Neuron (in vitro differentiated cells): Measurements from ENCODE around the gene SLC24A4.

ENCODE experiments used
- H2AFZ ChIP-seq: one replicate; pipeline ENCODE4 v1.6.1; 2013; ENCODE audit warnings: low read depth, mild to moderate bottlenecking, inconsistent platforms, low read length, moderate library complexity
- H3K27me3 ChIP-seq: one replicate; pipeline ENCODE4 v1.6.1; 2013; ENCODE audit warnings: low read length; ENCODE audit not compliant: insufficient read depth
- H3K36me3 ChIP-seq: one replicate; pipeline ENCODE4 v1.6.1; 2013; ENCODE audit warnings: low read length; ENCODE audit not compliant: insufficient read depth
- H3K4me1 ChIP-seq: one replicate; pipeline ENCODE4 v1.6.1; 2013; ENCODE audit warnings: low read length; ENCODE audit not compliant: insufficient read depth
- H3K4me3 ChIP-seq: 2 replicates; pipeline ENCODE4 v1.5.1; 2013; ENCODE audit warnings: mild to moderate bottlenecking, low read length, moderate library complexity
- H3K9me3 ChIP-seq: one replicate; pipeline ENCODE4 v1.6.1; 2013; ENCODE audit warnings: low read length

The SLC24A4 gene

DNA sequence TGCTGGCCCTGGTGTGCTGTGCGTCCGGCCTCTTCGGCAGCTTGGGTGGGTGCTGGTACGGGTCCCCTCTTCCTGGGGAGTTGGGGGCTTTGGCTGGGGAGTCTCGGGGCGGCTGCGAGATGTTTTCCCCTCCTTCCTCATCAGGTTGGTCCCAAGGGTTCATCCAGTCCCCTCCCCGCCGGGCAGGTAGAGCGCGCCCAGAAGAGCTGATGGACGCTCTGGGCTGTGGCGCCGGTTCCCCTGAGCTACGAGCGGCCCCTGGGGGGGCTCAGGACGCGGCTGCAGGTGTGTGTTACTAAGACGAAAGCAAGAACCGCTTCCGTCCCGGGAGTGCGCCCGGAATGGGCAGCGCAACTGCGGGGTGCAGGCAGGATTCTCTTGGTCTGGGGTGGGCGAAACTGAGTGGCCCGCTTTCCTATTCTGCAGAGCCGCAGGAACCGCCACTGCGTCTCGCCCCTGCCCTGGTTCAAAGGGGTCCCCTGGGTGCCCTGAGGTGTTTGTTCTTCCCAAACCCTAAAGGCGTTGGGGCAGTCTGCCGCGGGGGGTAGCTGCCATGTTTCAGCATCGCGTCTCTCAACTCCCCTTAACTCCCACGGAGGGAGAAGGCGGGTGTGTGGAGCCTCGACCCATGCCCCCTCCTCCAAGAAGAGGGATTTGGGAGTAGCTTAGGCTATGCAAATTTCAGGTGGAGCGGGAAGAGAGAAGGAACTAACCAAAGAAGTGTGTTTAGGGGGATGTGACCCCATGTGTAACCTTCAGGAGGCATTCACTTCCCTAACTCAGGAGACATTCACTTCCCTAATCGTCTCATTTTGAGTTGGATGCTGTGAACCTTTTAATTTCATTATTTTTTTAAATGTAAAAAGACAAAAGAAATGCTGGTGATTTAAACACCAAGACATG lies 1.2 kb downstream of the SLC24A4 start:
- Histone ChIP-seq H2AFZ (no peak overlapping the region), H3K9me3 (no peaks in the 10 kb centered on the region), H3K4me3 (no peak overlapping the region), H3K36me3 (no peaks in the 10 kb centered on the region), H3K27me3 (peaks cover 86% of the 10 kb centered on the region), H3K4me1 (peaks cover 5% of the 10 kb centered on the region)

DNA sequence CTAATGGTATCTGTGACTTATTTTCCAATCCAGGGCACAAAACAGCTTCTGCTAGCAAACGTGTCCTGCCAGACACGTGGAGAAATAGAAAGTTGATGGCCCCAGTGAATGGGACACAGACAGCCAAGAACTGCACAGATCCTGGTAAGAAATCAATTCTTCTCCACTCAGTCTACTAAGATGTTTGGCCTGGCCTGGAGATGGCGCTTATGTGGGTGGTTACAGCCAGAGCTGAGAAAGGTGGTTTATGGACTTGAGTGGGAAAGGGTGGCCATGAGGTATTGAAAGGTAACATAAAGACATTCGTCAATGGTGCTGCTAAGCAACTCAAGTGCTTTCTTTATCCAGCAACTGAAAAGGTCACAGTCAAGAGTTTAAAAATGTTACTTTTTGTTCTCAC lies 2.9 kb downstream of the SLC24A4 start:
- H2AFZ ChIP-seq, result no peak overlapping the region
- H3K36me3 ChIP-seq, result no peaks in the 10 kb centered on the region
- no peaks in the 10 kb centered on the region for H3K9me3 ChIP-seq
- peaks cover 75% of the 10 kb centered on the region for H3K27me3 ChIP-seq
- no peak overlapping the region for H3K4me3 ChIP-seq
- peaks cover 5% of the 10 kb centered on the region for H3K4me1 ChIP-seq

DNA sequence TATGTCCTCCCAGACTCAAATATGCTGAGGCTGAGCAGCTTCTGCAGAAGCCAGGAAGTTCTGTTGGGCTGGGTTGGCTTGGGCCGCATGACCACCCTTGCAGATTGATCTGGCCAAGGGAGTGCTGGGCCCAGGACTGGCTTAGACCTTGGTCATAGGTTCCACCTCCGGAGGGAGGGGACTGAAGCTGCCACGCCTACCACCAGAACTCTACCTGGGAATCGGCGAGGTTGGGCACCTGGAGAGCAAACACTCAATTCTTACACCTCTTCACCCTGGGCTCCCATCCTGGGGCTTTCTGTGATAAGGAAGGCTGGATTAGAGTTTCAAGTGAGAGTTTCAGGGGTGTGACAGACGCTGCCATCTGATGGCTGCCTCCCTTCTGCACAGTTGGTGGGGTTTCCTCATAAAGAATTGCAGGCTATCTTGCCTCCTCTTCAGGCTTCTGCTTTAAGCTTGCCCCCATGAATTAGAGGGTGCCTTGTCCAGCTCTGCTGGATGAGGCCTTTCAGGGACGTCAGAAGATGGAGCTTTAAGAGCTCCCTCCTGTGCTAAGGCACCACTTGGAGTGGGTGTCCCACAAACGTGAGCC lies 5.8 kb downstream of the SLC24A4 start:
- H3K27me3 ChIP-seq, result peaks cover 45% of the 10 kb centered on the region
- no peaks in the 10 kb centered on the region for H3K9me3 ChIP-seq
- no peaks in the 10 kb centered on the region for H3K4me1 ChIP-seq
- H2AFZ ChIP-seq, result no peak overlapping the region
- no peaks in the 10 kb centered on the region for H3K36me3 ChIP-seq
- H3K4me3 ChIP-seq, result no peak overlapping the region

DNA sequence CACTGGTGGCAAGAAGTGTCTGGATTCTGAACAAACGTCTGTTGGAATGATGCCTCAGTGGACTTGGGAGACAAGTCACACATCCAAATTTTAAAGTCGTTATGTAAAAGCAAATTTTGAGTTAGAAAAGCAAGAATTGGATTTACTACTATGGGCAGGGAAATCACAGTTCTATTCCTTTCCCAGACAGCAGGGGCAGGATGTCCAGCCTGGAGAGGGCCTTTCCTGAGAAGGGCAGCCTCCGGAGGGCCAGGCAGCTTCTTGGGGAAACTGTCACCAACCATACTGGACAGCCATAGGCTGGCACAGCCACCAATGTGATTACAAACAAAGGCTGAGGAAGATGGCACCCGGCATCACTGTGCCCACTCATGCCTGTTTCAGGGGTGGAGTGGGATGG lies 11.1 kb downstream of the SLC24A4 start:
- no peaks in the 10 kb centered on the region for H3K4me1 ChIP-seq
- H3K27me3 ChIP-seq, result no peaks in the 10 kb centered on the region
- H3K4me3 ChIP-seq, result no peak overlapping the region
- no peaks in the 10 kb centered on the region for H3K36me3 ChIP-seq
- no peaks in the 10 kb centered on the region for H3K9me3 ChIP-seq
- no peak overlapping the region for H2AFZ ChIP-seq

DNA sequence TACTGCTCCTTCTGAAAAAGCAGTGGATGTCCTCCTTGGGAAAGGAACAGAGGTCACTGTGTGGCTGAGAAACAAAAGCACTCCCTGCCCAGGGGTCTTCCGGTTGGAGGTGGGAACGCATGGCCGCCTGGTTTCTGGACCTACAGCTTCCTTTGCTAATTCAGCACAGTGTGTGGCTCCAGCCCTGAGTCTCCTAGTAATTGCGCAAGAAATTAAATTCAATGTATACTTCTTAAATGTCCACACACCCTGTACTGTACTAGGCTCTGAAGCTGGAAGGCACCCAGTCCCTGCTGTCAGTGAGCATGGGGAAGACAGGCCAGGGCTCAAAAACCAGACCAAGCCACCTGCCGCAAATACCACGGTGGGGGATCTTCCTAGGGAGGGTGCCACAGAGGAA lies 13.4 kb downstream of the SLC24A4 start:
- H3K4me1 ChIP-seq, result no peaks in the 10 kb centered on the region
- no peaks in the 10 kb centered on the region for H3K9me3 ChIP-seq
- H3K4me3 ChIP-seq, result no peak overlapping the region
- H3K27me3 ChIP-seq, result no peaks in the 10 kb centered on the region
- H3K36me3 ChIP-seq, result no peaks in the 10 kb centered on the region
- H2AFZ ChIP-seq, result no peak overlapping the region

DNA sequence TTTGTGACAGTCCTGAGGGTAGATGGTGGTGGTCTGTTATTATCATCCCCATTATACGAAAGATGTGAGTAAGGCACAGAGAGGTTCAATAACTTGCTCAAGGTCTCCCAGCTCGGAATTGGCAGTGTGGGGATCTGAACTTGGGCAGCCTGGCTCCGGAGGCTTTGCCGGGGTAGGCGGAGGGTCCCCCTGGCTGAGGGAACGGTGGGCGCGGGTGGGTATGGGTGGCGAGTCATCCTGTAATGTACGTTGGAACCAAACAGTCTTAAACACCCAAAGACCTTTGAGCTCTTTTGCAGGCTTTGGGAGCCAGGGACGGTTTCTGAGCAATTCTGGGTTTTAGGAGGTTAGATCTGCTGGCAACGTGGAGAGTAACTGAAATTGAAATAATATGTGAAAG lies 16.5 kb downstream of the SLC24A4 start:
- Histone ChIP-seq H3K36me3 (no peaks in the 10 kb centered on the region), H3K9me3 (no peaks in the 10 kb centered on the region), H3K4me1 (no peaks in the 10 kb centered on the region), H3K27me3 (no peaks in the 10 kb centered on the region), H2AFZ (no peak overlapping the region), H3K4me3 (no peak overlapping the region)

DNA sequence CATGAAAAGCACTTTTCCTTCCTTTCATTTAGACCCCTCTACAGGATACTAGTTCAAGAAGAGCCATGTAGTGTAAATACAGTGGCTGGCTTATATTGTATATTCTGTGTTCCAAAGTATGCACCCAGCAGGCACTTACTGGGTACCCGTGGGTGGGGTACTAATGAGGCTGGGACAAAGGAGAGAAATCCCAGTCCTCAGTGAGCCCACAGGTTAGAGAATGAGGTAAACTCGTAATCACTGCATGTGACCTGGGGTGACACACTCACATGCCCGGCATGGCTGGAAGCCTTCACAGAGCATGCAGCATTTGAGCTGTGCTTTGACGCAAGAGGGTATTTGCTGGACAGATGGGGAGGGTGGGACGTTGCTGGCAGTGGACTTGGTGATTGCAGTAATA lies 17.1 kb downstream of the SLC24A4 start:
- Histone ChIP-seq H3K4me1 (no peaks in the 10 kb centered on the region), H2AFZ (no peak overlapping the region), H3K27me3 (no peaks in the 10 kb centered on the region), H3K36me3 (no peaks in the 10 kb centered on the region), H3K4me3 (no peak overlapping the region), H3K9me3 (no peaks in the 10 kb centered on the region)

DNA sequence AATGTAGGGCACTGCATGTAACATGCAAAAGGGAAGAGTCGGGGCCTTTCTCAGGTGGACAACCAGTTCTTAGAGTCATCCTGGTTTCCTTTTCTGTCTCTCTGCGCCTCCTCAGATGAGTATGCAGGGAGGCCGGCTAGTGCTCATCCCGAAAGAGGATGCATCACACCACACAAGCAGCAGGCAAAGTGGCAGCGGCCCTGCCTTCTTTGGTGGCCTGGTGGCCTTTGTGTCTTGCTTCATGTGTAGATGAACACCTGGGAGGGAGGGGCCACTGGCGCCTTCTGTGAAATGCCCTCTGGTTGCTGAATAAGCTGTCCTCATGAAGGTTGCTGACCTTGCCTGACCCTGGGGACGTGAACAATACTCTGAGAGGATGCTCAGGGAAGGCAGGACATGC lies 18.0 kb downstream of the SLC24A4 start:
- Histone ChIP-seq H3K9me3 (no peaks in the 10 kb centered on the region), H3K4me1 (no peaks in the 10 kb centered on the region), H3K36me3 (no peaks in the 10 kb centered on the region), H3K4me3 (no peak overlapping the region), H2AFZ (no peak overlapping the region), H3K27me3 (no peaks in the 10 kb centered on the region)

DNA sequence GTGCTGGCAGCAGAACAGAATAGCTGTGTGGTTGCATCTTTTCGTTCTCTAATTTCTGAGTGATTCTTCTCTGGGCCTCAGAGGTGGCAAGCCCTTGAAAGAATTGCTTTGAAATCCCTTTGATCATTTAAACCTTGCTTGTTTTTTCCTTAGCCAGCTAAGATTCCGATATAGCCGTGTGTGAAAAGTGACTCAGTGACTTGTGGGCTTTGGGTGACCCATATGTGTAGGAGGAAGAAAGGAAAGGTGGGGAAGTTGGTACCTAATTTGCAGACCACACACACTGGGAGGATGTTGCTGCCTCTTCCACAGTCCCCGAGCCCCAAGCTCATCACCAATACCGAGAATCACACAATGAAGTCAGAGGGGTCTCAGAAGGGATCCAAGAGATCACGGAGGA lies 18.8 kb downstream of the SLC24A4 start:
- Histone ChIP-seq H3K9me3 (no peaks in the 10 kb centered on the region), H3K4me3 (no peak overlapping the region), H3K27me3 (no peaks in the 10 kb centered on the region), H3K36me3 (no peaks in the 10 kb centered on the region), H3K4me1 (no peaks in the 10 kb centered on the region), H2AFZ (no peak overlapping the region)

DNA sequence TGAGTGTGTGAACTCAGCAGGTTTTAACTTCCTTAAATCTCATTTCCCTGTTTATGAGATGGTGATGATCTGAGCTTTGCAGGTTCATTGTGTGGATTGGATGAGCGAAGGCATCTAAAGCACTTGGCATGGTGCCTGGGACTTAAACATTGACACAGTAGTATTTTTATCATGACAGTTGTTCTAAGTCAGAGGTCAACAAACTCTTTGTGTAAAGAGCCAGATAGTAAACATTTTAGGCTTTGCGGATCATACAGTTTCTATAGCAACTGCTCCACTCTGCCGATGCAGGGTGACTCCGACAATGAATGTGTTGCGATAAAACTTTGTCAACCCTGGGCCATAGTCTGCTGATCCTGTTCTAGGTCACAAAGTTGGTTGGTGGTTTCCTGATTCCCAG lies 25.2 kb downstream of the SLC24A4 start:
- no peaks in the 10 kb centered on the region for H3K27me3 ChIP-seq
- H3K9me3 ChIP-seq, result no peaks in the 10 kb centered on the region
- H3K4me1 ChIP-seq, result no peaks in the 10 kb centered on the region
- no peak overlapping the region for H2AFZ ChIP-seq
- no peaks in the 10 kb centered on the region for H3K36me3 ChIP-seq
- no peak overlapping the region for H3K4me3 ChIP-seq

DNA sequence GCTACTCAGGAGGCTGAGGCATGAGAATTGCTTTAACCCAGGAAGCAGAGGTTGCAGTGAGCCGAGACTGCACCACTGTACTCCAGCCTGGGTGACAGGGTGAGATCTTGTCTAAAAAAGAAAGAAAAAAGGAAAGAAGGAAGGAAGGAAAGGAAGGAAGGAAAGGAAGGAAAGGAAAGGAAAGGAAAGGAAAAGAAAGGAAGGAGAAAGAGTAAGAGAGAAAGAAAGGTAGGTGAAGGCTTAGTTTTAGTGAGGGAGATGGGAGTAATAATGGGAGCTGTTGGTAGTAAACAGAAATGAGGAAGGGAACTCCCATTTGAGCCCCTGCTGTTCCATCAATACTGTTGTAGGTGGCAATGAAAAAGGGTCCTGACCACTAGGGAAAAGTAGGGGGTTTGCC lies 28.8 kb downstream of the SLC24A4 start:
- Histone ChIP-seq H2AFZ (no peak overlapping the region), H3K4me3 (no peak overlapping the region), H3K27me3 (peaks cover 2% of the 10 kb centered on the region), H3K9me3 (no peaks in the 10 kb centered on the region), H3K4me1 (no peaks in the 10 kb centered on the region), H3K36me3 (no peaks in the 10 kb centered on the region)

DNA sequence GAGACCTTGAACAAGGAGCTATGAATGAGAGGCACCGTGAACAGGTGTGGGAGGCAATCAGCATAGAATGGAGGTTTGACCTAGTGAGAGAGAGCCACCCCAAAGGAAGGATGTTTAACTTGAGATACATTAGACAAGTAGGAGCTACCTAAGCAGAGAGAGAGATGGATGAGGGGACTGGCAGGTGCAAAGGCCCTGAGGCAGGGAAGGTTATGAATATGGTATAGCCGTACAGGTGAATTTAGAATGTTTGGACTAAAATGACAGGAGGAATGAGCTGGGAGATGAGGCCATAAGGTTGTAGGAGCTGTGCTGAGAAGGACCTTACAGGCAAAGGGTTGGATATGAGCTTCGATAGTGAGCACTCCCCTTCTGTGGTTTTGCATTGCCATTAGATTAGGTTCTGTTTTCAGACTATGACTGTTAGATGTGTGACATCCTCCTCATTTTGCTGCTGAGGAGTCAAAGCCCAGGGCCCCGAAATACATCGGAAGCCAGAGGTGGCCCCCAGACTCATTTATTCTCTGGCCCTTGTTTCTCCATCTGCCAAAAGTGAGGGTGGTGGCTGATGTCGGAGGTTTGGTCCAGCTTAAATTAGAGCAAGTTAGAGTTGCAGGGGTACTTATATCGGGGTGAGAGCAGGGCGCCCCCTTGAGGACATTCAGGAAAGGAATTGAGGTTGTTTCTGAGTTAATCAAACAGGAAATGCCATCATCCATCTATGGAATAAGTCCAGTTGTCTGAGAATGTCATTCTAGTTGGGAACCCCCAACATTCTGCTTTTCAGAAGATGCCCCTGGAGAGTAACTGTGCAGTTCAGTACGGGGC lies 29.4 kb downstream of the SLC24A4 start:
- Histone ChIP-seq H2AFZ (no peak overlapping the region), H3K4me1 (no peaks in the 10 kb centered on the region), H3K4me3 (no peak overlapping the region), H3K27me3 (peaks cover 2% of the 10 kb centered on the region), H3K36me3 (no peaks in the 10 kb centered on the region), H3K9me3 (no peaks in the 10 kb centered on the region)

DNA sequence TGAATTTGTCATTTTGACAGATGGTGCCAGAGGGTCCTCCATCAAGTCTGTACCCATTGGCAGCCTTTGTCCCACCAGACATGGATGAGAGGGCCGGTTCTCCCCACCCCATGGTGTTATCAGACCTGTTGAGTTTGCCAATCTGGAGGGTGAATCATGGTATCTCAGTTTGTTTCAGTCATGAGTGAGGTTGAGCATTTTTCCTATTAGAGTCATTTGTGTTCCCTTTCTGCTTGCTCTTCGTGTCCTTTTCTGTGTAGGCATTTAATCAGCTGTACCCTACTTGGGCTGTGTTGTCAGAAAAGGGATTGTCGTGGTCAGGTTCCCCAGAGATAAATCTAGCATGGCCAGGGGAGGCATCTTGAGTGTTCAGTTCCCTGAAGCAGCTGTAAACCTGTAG lies 30.5 kb downstream of the SLC24A4 start:
- Histone ChIP-seq H3K9me3 (no peaks in the 10 kb centered on the region), H3K4me1 (no peaks in the 10 kb centered on the region), H3K4me3 (no peak overlapping the region), H2AFZ (no peak overlapping the region), H3K36me3 (no peaks in the 10 kb centered on the region), H3K27me3 (peaks cover 2% of the 10 kb centered on the region)
